ENCODE data around the gene ANGPTL2.

Gene ANGPTL2

DNA sequence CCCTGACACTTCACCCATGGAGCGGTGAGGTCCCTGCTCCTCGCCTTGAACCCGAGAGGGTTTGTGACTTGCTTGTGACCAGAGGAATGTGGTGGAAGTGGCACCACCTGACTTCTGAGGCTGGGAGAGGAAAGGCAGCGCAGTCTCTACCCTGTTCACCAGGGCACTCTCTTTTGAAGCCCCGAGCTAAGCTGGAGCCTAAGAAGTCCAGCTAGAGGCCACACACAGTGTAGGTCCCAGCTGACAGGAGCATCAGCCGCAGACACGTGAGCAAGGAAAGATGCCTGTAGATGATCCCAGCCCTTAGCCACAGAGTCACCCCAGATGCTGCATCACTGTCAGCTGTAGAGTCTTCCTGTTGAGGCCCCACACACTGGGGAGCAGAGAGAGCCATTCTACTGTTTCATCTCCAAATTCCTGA lies 1.7 kb upstream of the ANGPTL2 start:
- no peak for TF ChIP-seq CTCF (IDR thresholded peaks at IDR 0.05)

GRCh38 chr9:127123064-127123890 lies 842 bp upstream of the ANGPTL2 start:
- TF ChIP-seq CTCF (IDR thresholded peaks at IDR 0.05), result no peak

GRCh38 chr9:127121628-127122175 lies 733 bp downstream of the ANGPTL2 start:
- no peak for TF ChIP-seq CTCF (IDR thresholded peaks at IDR 0.05)

DNA sequence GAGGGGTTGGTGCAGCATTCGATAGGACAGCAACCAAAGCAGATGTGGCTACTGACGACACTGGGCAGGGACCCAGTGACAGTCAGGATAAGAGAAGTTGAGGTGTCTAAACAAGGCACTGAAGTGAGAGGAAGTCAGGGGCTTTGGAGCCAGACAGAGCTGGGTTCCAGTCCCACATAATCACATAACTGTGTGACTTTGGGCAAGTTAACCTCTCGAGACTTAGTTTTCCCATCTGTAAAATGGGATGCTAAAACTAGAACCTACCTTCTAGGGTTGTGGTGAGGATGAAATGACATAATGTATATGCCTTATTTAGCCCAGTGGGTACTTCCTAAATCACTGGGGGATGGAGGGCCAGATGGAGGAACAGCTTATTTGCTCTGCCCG lies 3.1 kb downstream of the ANGPTL2 start:
- TF ChIP-seq CTCF (IDR thresholded peaks at IDR 0.05), result no peak

GRCh38 chr9:127118597-127119319 lies 3.7 kb downstream of the ANGPTL2 start:
- TF ChIP-seq CTCF (IDR thresholded peaks at IDR 0.05), result no peak

DNA sequence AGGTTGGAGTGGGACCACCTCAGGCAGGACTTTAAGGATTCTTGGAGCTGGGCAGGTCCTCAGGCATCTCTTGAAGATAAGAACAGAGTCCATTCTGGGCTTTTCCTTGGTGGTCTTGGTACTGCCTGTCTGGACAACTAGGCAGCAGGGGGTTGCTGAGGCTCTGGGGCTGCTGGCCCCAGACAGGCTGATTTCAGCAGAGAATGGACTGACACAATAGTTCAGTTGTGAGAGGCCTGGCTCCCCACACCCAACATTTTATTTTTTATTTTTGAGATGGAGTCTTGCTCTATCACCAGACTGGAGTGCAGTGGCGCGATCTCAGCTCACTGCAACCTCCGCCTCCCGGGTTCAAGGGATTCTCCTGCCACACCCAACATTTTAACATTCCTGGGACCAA lies 4.6 kb downstream of the ANGPTL2 start:
- no peak for TF ChIP-seq CTCF (IDR thresholded peaks at IDR 0.05)

DNA sequence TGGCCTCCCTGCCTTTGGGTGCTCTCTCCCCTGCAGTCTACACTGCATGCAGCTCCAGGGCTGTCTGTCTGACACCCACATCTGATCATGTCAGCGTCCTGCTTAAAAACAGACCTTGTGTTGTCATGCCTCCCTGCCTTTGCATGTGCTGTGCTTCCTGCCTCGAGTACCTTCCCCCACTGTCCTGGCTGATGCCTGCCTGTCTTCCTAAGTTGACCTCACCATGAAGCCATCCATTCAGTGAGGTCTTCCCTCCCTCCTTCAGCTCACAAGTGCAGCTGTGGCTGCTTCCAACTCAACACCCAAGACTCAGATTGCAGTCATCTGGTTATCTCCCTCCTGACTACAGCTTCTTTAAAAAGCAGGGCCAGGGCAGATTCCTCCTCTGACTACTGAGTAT lies 5.5 kb downstream of the ANGPTL2 start:
- no peak for TF ChIP-seq CTCF (IDR thresholded peaks at IDR 0.05)
